NCI-H526 (cell line): ENCODE results near the gene PTPN13.

Source experiments
- DNase-seq, 2 experiments: peaks; one replicate each; lab custom pipeline; 2025; lab: John Stamatoyannopoulos, UW

The PTPN13 gene

GRCh38 chr4:86819561-86819960 lies 225.4 kb downstream of the PTPN13 start:
- DNase-seq = no peak

DNA sequence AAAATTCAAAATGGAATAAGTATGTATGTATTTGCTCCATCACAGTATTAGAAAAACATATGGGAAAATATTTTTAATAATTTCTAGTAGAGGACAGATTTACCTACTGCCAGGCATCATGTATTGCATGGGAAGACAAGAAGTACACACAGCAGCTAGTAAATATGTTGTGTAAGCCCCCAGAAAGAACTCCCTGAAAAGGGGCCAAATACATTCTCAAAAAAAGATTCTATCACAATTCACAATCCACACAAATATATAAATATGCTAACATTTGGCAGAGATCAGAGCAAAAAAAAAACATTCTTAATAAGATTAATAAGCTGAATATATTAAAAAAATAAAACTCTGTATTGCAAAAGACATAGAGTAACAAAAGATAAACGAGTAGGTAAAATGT lies 227.0 kb downstream of the PTPN13 start:
- DNase-seq = no peak

DNA sequence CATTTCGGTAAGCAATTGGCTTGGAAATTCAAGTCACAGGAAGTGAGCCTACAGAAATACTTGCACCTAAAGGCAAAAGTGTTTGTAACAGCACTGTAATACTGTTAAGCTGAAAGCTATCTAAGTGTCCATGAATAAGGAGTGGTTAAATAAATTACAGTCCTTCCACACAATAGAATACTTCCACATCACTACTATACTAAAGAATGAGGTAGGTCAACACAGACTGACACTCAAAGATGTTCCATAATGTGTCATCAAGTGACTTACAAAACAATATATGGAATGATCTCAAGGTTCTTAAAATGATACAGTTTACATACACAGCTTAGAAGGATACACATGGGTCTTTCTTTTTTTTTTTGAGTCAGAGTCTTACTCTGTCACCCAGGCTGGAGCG lies 228.0 kb downstream of the PTPN13 start:
- no peak for DNase-seq

GRCh38 chr4:86825511-86825910 lies 231.4 kb downstream of the PTPN13 start:
- no peak for DNase-seq

DNA sequence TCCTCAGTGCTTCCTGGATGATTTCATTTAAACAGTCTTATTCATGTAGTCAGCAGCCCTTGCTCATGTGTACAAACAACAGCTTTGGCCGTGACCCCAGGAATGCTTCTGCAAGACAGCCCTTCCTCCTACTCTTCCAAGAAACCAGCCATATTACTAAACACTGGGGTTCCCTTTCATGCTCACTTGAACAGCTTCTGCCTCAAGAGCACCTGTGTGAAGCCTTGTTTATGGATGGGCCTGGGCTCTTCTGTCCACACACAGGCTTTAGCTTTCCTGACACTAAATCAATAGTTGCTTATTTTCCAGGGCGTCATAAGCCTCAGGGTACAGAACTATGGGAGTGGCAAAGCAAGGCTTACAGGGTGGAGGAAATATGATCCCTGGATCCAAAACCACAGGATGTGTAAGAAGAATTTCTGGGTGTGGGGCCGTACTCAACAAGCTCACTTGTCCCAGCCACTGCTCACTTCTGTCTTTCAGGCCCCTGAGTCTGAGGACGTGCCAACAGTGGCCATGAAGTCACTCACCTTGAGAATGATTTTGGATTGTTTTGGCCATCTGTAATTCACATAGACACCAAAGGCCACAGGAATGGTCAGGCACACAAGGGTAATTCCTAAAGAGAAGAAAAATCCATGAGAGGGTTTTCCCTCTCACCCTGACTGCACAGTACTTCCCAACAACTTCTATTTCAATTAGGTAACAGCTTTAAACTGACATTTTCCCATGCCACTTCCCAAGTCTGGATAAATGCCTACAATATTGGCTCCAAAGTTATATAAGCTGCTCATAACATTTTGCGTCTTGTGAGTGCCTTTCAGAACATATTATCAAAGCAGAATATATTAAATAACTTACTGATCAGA lies 237.4 kb downstream of the PTPN13 start:
- DNase-seq = peak; percentile 4 to 17

GRCh38 chr4:86833615-86834014 lies 239.5 kb downstream of the PTPN13 start:
- no peak for DNase-seq

GRCh38 chr4:86834901-86835300 lies 240.8 kb downstream of the PTPN13 start:
- DNase-seq = no peak

DNA sequence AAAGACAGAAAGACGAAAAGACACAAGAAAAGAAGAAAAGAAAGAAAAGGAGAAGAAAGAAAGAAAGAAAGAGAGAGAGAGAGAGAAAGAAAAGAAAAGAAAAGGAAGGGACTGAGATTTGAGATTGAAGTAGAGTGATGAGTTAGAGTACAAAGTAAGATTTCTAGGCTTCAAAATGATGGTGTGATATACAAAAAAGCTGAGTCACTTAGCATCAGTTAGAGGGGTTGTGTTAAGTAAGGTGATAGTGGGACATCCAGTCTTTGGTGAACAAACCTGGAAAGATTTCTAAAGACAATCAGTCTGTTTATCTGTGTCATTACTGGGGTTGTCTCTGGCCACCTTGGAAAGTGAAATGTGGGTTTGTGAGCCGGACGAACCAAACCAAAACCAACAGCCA lies 241.6 kb downstream of the PTPN13 start:
- DNase-seq = no peak

DNA sequence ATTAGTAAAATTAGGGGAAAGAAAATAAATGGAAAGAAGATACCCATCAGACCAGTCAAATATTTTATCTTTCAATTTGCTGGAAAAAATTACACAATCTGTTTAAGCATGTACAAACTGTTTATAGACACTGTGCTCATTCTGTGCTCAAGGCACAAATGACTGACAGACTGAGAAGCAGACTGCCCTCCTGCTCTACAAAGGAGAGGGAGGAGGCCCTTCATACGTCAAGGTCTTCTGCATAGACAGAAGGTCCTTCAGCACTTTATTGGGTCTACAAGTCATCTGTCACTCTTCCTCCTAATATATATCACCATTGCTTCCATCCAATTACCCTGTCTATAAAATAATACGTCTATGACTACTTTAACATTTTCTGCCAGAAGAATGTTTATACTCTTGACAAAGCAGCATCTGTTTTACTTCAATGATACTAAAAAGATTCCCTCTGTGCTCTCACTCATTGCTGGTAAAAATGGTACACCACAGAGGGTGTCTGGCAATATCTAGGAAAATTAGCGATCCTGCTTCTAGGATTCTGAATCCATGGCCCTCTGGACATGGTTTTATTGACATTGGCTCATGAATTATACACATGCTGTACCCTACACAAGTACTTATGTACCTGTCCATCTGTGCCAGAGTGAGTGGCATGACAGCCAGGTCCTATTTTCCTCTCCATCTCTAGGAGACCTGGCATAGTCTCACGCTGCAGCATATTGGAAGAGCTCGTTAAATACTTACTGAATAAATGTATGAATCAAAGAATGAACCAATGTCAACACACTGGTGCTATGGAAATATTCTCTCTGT lies 243.8 kb downstream of the PTPN13 start:
- DNase-seq = no peak

GRCh38 chr4:86840858-86841257 lies 246.7 kb downstream of the PTPN13 start:
- no peak for DNase-seq

- no peak for DNase-seq
These were observed 247.2 kb downstream of the PTPN13 start for GRCh38 chr4:86841309-86841708.

- no peak for DNase-seq
These were observed 251.5 kb downstream of the PTPN13 start for GRCh38 chr4:86845593-86845992.

GRCh38 chr4:86846921-86847320 lies 252.8 kb downstream of the PTPN13 start:
- no peak for DNase-seq

- no peak for DNase-seq
These were observed 253.5 kb downstream of the PTPN13 start for GRCh38 chr4:86847571-86847970.

- DNase-seq = no peak
These were observed 254.0 kb downstream of the PTPN13 start for GRCh38 chr4:86848136-86848535.

DNA sequence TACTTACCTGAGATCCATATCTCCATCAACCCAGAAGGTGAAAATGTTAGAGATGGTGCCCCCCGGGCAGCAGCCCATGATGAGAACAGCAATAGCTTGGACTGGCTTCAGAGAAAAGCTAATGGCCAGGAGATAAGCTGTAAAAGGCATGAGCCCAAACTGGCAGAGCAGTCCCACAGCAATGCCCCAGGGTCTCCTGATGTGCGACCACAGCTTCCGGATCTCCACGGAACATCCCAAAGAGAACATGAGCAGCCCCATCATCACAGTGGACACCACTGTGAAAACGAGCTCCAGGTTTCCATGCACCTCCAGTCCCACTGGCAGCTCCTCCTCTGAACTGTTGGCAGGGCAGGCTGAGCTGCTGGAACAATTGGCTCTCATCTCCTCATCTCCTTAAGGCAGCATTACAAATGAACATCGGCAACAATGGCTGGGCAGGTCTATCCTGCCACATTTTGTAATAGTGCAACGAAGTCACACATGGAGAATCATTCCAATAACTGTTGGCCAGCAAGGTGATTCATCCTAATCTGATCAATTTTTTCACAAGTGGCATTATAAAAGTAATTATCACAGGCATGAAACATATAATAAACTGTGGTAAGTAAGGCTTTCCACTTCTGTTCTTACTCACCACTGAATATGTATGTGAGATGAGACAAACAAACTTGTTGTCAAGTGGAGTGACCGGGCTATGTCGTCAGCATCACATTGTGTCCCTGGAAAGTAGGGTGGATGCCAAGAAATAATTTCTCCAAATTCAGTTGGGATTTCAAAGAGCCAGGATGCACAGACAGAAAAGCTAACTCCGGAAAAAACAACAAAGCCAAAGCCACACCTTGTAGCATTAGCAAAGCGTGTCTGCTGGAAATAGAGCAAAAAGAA lies 254.9 kb downstream of the PTPN13 start, which contains the start of gene SLC10A6:
SLC10A6 (minus strand) TSS at position 653 of the 888 bp plus-strand sequence; CDS start at position 384, 269 bp downstream.
- DNase-seq = no peak

- DNase-seq = no peak
These were observed 259.1 kb downstream of the PTPN13 start for GRCh38 chr4:86853209-86853608.

DNA sequence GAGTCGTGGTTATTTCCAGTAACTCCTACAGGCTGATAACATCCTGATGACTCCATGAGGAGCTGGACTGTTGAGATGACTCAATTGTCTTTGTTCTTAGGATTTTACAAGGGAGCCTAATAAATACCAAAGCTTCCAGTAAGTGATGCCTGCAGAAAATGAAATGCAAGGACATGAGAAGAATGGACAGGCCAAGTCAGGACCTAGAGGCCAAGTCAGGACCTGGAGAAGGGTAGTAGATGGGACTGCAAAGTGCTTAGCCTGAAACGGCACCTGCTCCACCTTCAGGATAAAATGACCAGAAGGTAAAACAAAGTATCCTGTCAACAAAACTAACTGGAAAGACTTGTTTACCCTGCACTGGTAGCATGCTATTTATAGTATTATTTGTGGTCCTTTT lies 261.5 kb downstream of the PTPN13 start:
- DNase-seq = no peak

GRCh38 chr4:86856896-86857295 lies 262.8 kb downstream of the PTPN13 start:
- DNase-seq = no peak

DNA sequence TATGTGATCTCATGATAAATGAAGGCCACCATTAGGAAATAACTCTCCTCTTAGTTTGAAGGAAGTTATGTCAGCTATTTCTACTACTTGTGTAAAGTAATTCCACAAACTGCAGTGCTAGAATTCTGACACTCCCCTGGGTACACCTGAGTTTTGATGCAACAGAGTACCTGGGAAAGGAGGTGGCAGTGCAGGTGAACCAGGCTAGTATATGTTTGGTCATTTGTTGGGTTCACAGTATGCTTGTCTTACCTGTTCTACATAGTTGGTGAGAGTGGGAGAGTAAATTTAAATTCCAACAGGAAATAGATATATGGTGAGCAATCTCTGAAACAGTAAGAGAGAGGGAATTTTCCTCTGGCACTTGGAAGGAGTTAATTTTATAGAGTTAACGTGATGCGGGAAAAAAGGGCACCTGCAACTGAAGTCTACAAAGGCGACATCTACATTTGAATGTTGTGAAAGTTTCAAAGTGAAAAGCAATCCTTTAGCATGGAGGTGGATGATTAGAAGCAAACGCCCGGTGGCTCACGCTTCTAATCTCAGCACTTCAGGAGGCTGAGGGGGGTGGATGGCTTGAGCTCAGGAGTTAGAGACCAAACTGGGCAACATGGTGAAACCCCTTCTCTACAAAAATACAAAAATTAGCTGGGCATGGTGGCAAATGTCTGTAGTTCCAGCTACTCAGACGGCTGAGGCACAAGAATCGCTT lies 263.4 kb downstream of the PTPN13 start:
- no peak for DNase-seq
